A673 (cell line): ENCODE data around the gene PHACTR4. TPM values are rescaled to one million over a fixed set of nuclear protein-coding genes. Genes with fewer than 3 reads are reported as not detected.
A peak's percentile ranks its signal among the peaks of the same experiment; 100 is the strongest.
"Not testable (repeated sequence)": the region's sequence is repeated elsewhere in the genome, so short reads cannot be mapped to it uniquely, and the experiment has no call there.

Experiments used
- BruUV-seq: library from RNA; stranded (reverse); fragments of 400-500 nt; replicated peaks from 2 replicates; lab custom pipeline; 2021; lab: Mats Ljungman, UMichigan
- CTCF ChIA-PET: fragments of 300-600 bp; sonication (Branson Sonifier 250); formaldehyde crosslinking; loops from one replicate; lab custom pipeline; 2022; ENCODE audit warnings: antibody characterized with exemption; lab: Charles Lee
- POLR2A ChIA-PET: fragments of 300-600 bp; sonication (Branson Sonifier 250); formaldehyde crosslinking; loops from one replicate; lab custom pipeline; 2022; ENCODE audit warnings: antibody characterized with exemption; ENCODE audit not compliant: low non-redundant PET; lab: Charles Lee
- DNase-seq: peaks from one replicate; pipeline ENCODE4 v3.0.0-alpha.2; 2015; ENCODE audit warnings: low spot score
- H3K27ac ChIP-seq: fragments of 200-600 bp; sonication (generic); 2 replicates; pipeline ENCODE4 v1.5.1; 2016; ENCODE audit warnings: mixed run types, low read depth, mild to moderate bottlenecking, mixed read lengths, antibody characterized with exemption, low read length; ENCODE audit not compliant: poor library complexity, severe bottlenecking
- H3K27me3 ChIP-seq: fragments of 200-600 bp; sonication (generic); replicated peaks from 2 replicates; pipeline ENCODE4 v1.6.1; 2017; ENCODE audit warnings: mixed run types, low read depth, mild to moderate bottlenecking, mixed read lengths, antibody characterized with exemption, low read length; ENCODE audit not compliant: insufficient read depth, poor library complexity
- H3K36me3 ChIP-seq: fragments of 200-600 bp; sonication (generic); 2 replicates; pipeline ENCODE4 v1.6.1; 2016; ENCODE audit warnings: mixed run types, mild to moderate bottlenecking, mixed read lengths, antibody characterized with exemption, low read length; ENCODE audit not compliant: insufficient read depth, poor library complexity, severe bottlenecking
- H3K4me1 ChIP-seq: fragments of 200-600 bp; sonication (generic); 2 replicates; pipeline ENCODE4 v1.6.1; 2017; ENCODE audit warnings: mixed run types, mild to moderate bottlenecking, mixed read lengths, antibody characterized with exemption, low read length; ENCODE audit not compliant: insufficient read depth, poor library complexity, severe bottlenecking
- H3K4me3 ChIP-seq: fragments of 200-600 bp; sonication (generic); 2 replicates; pipeline ENCODE4 v1.5.1; 2016; ENCODE audit warnings: low read depth, mixed run types, mild to moderate bottlenecking, mixed read lengths, low read length; ENCODE audit not compliant: poor library complexity, severe bottlenecking
- H3K9me3 ChIP-seq: fragments of 200-600 bp; sonication (generic); 2 replicates; pipeline ENCODE4 v1.6.1; 2016; ENCODE audit warnings: mixed run types, low read depth, mild to moderate bottlenecking, mixed read lengths, antibody characterized with exemption, low read length; ENCODE audit not compliant: poor library complexity, severe bottlenecking
- EZH2 ChIP-seq: fragments of 200-600 bp; sonication (generic); IDR thresholded peaks from 2 replicates; pipeline ENCODE4 v1.6.1; 2017; ENCODE audit warnings: borderline replicate concordance, low read depth, mild to moderate bottlenecking, mixed read lengths, antibody characterized with exemption, low read length; ENCODE audit not compliant: poor library complexity, severe bottlenecking
- intact Hi-C: fragments of 100-400 bp; cut with micrococcal nuclease; formaldehyde crosslinking; loops from one replicate; pipeline ENCODE4 v1.10.0; 2022; ENCODE audit not compliant: unreplicated experiment
- total RNA-seq: library from RNA; stranded (reverse); gene quantifications from 2 replicates; pipeline ENCODE4 v1.2.3, GENCODE V29; 2021
- TF ChIP-seq, protein P1 (sequence below): fragments of 300-800, 200-600 bp; sonication (generic); conservative IDR thresholded peaks from 2 replicates; pipeline ENCODE4 v1.5.1; 2017; ENCODE audit warnings: low read depth, mild to moderate bottlenecking, antibody characterized with exemption, low read length, moderate library complexity, mixed read lengths

PHACTR4 gene
- total RNA-seq, 1 experiment from 2014 or later = 63.4 TPM

DNA sequence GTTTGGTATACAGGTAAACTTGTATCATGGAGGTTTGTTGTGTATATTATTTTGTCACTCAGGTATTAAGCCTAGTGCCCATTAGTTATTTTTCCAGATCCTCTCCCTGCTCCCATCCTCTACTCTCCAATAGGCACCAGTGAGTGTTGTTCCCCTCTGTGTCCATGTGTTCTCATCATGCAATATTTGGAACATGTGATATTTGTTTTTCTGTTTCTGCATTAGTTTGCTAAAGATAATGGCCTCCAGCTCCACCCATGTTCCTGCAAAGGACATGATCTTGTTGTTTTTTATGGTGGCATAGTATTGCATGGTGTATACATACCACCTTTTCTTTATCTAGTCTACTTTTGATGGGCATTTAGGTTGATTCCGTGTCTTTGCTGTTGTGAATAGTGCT lies 10.9 kb downstream of the PHACTR4 start:
- POLR2A ChIA-PET = no interaction called here
- Histone ChIP-seq H3K27me3 (no peaks in the 10 kb centered on the region), H3K4me1 (peaks cover 6% of the 10 kb centered on the region), H3K27ac (no peak overlapping the region), H3K36me3 (no peaks in the 10 kb centered on the region), H3K4me3 (no peak overlapping the region), H3K9me3 (no peaks in the 10 kb centered on the region)
- CTCF ChIA-PET = interaction anchor here (0.6 kb wide), 1 partner anchor 224 kb away, joined by 3 read pairs; no protein-coding TSS in a partner anchor
- no peak for DNase-seq
- BruUV-seq = no TSS peak
- TF ChIP-seq EZH2 = no peak
- TF ChIP-seq, protein P1, sequence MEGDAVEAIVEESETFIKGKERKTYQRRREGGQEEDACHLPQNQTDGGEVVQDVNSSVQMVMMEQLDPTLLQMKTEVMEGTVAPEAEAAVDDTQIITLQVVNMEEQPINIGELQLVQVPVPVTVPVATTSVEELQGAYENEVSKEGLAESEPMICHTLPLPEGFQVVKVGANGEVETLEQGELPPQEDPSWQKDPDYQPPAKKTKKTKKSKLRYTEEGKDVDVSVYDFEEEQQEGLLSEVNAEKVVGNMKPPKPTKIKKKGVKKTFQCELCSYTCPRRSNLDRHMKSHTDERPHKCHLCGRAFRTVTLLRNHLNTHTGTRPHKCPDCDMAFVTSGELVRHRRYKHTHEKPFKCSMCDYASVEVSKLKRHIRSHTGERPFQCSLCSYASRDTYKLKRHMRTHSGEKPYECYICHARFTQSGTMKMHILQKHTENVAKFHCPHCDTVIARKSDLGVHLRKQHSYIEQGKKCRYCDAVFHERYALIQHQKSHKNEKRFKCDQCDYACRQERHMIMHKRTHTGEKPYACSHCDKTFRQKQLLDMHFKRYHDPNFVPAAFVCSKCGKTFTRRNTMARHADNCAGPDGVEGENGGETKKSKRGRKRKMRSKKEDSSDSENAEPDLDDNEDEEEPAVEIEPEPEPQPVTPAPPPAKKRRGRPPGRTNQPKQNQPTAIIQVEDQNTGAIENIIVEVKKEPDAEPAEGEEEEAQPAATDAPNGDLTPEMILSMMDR = no peak
- intact Hi-C loops = no loop called here

DNA sequence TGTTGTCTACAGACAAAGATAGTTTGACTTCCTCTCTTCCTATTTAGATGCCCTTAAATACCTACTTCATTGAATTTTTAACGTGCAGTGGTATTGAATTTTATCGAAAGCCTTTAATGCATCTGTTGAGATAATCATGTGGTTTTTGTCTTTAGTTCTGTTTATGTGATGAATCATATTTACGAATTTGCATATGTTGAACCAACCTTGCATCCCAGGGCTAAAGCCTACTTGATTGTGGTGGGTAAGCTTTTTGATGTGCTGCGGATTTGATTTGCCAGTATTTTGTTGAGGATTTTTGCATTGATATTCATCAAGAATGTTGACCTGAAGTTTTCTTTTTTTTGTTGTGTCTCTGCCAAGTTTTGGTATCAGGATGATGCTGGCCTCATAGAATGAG lies 14.2 kb downstream of the PHACTR4 start:
- H3K27me3 ChIP-seq, H3K27ac ChIP-seq, H3K4me3 ChIP-seq, intact Hi-C loops, CTCF ChIA-PET, POLR2A ChIA-PET, DNase-seq, BruUV-seq, H3K9me3 ChIP-seq, H3K4me1 ChIP-seq, H3K36me3 ChIP-seq: not testable (repeated sequence)

DNA sequence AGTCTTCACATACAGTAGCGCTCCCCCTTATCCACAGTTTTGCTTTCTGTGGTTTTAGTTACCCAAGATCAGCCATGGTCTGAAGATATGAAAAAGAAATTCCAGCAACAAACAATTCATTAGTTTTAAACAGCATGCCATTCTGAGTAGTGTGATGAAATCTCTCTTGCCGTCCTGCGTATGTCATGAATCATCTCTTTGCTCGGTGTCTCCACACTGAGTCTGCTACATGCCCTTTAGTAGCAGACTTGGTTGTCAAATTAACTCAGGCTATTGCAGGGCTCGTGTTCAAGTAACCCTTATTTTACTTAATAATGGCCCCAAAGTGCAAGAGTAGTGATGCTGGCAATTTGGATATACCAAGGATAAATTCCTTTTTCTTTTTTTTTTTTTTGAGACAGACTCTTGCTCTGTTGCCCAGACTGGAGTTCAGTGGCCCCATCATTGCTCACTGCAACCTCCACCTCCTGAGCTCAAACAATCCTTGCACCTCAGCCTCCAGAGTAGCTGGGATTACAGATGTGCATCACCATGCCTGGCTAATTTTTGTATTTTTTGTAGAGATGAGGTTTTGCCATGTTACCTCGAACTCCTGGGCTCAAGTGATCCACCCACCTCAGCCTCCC lies 22.6 kb downstream of the PHACTR4 start:
- no TSS peak for BruUV-seq
- TF ChIP-seq, protein P1 = no peak
- TF ChIP-seq EZH2 = no peak
- no peaks in the 10 kb centered on the region for H3K36me3 ChIP-seq
- no peaks in the 10 kb centered on the region for H3K9me3 ChIP-seq
- no peaks in the 10 kb centered on the region for H3K27me3 ChIP-seq
- no peaks in the 10 kb centered on the region for H3K4me1 ChIP-seq
- H3K4me3 ChIP-seq = no peak overlapping the region
- H3K27ac ChIP-seq = no peak overlapping the region
- CTCF ChIA-PET = no interaction called here
- POLR2A ChIA-PET = no interaction called here
- intact Hi-C loops = no loop called here
- peak; percentile 34 for DNase-seq

DNA sequence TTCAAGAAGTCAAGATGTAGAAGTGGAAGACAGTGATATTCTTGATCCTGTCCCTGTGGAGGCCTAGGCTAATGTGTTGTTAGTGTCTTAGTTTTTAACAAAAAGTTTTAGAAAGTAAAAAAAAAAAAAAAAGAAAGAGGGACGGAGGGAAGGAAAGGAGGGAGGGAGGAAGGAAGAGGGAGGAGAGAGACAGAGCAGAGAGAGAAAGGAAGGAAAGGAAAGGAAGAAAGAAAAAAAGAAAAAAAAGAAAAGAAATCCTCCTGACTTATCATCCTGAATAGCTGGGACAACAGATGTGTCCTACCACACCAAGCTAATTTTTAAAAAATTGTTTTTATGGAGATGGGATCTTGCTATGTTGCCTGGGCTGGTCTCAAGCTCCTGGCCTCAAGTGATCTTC lies 24.6 kb downstream of the PHACTR4 start:
- H3K9me3 ChIP-seq = no peaks in the 10 kb centered on the region
- H3K36me3 ChIP-seq = no peaks in the 10 kb centered on the region
- H3K4me1 ChIP-seq = no peaks in the 10 kb centered on the region
- no peak overlapping the region for H3K27ac ChIP-seq
- CTCF ChIA-PET = no interaction called here
- no peak overlapping the region for H3K4me3 ChIP-seq
- POLR2A ChIA-PET = no interaction called here
- BruUV-seq = no TSS peak
- H3K27me3 ChIP-seq = no peaks in the 10 kb centered on the region
- DNase-seq = no peak
- intact Hi-C loops = no loop called here
- TF ChIP-seq, protein P1 = no peak
- no peak for TF ChIP-seq EZH2
